HG03280 (cell line): ENCODE results near the gene ADCY3.
"Not testable (repeated sequence)": the region's sequence is repeated elsewhere in the genome, so short reads cannot be mapped to it uniquely, and the experiment has no call there.

Experiments
- ATAC-seq: cut with Tn5 transposase; IDR thresholded peaks from one replicate; pipeline ENCODE4 v1.9.1; 2021; ENCODE audit warnings: mild to moderate bottlenecking, moderate library complexity; ENCODE audit not compliant: unreplicated experiment

The ADCY3 gene

GRCh38 chr2:24819442-24820174, 100.4 kb downstream of the ADCY3 start:
- no peak for ATAC-seq

- ATAC-seq: no peak
These were observed 101.3 kb downstream of the ADCY3 start for GRCh38 chr2:24818721-24819167.

DNA sequence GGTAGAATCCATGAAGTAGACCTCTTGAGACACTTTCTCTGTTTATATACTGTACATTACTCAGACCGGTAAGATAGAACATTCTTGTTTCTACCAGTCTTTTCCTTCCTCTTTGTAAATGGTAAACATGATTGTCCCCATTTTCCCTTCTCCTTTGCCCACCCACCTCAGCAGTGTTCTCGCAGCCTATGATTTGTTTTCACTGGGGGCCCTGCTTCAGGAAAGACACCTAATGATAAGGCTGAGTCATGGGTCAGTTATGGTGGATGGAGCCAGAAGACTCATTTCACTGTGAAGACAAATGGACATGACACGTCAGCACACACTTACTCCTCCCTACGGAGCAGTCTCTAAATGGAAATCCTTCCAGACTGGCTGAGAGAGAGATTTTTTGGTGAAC, 103.2 kb downstream of the ADCY3 start:
- no peak for ATAC-seq

DNA sequence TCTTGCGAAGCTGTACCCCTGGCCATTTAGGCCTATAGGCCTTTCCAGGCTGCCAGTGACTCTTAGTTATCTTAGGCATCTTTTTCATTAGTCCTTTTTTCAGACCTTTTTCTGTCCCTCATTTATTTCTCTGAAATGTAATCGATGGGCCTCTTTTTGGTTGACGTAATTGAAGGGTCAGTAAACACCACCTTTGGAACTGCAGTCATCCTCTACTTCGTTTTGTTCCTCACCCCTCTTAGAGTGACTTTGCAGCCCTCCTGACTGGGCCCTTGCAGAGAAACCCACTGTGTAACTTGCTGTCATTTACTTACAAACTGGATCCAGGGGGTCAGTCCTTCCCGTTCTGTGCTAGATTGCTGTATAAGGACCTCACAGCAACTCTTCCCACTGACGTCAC, 103.6 kb downstream of the ADCY3 start:
- ATAC-seq: no peak

- no peak for ATAC-seq
These were observed 104.9 kb downstream of the ADCY3 start for GRCh38 chr2:24815171-24815570.

GRCh38 chr2:24814516-24814915, 105.5 kb downstream of the ADCY3 start:
- ATAC-seq: no peak

- ATAC-seq: no peak
These were observed 106.3 kb downstream of the ADCY3 start for GRCh38 chr2:24813691-24814137.

DNA sequence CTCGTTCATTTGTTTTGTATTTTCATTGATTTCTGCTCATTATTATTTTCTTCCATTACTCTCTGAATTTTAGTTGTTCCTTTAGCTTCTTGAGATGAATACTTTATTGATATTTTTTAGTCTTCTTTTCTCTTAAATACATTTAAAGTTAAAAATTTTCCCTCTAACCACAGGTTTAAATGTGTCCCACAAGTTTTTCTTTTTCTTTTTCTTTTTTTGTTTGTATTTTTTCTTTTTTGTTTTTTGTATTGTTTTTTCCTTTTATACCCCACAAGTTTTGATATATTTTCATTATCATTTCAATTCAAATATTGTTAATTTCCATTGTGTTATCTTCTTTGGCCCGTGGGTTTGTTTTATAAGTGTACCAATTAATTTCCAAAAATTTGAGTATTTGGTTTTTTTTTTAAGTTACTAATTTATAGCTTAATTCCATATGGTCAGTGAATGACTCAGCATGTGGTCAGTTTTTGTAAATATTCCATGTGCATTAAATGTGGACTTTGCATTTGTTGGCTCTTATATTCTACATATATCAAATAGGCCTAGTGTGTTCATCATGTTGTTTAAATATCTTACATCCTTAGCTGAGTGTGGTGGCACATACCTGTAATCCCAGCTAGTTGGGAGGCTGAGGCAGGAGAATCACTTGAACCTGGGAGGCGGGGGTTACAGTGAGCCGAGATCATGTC, 110.6 kb downstream of the ADCY3 start:
- ATAC-seq: no peak

- ATAC-seq: no peak
These were observed 113.4 kb downstream of the ADCY3 start for GRCh38 chr2:24806661-24807036.

DNA sequence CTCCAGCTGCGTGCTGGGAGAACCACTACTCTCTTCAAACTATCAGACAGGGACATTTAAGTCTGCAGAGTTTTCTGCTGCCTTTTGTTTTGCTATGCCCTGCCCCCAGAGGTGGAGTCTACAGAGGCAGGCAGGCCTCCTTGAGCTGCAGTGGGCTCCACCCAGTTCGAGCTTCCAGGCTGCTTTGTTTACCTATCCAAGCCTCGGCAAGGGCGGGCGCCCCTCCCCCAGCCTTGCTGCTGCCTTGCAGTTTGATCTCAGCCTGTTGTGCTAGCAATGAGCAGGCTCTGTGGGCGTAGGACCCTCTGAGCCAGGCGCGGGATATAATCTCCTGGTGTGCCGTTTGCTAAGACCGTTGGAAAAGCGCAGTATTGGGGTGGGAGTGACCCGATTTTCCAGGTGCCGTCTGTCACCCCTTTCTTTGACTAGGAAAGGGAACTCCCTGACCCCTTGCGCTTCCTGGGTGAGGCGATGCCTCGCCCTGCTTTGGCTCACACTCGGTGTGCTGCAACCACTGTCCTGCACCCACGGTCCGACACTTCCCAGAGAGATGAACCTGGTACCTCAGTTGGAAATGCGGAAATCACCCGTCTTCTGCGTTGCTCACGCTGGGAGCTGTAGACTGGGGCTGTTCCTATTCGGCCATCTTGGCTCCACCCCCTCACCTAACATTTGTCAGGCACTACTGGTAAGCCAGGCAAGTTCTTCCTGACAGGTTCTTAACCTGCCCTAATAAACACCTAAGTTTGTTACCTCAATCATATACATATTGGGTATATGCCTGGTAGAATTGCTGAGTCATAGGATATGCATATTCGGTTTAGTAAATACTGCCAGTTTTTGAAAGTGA, 114.0 kb downstream of the ADCY3 start:
- ATAC-seq: not testable (repeated sequence)

DNA sequence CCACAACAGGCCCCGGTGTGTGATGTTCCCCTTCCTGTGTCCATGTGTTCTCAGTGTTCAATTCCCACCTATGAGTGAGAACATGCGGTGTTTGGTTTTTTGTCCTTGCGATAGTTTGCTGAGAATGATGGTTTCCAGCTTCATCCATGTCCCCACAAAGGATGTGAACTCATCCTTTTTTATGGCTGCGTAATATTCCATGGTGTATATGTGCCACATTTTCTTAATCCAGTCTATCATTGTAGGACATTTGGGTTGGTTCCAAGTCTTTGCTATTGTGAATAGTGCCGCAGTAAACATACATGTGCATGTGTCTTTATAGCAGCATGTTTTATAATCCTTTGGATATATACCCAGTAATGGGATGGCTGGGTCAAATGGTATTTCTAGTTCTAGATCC, 119.5 kb downstream of the ADCY3 start:
- ATAC-seq: not testable (repeated sequence)

- ATAC-seq: no peak
These were observed 122.4 kb downstream of the ADCY3 start for GRCh38 chr2:24797644-24798043.

DNA sequence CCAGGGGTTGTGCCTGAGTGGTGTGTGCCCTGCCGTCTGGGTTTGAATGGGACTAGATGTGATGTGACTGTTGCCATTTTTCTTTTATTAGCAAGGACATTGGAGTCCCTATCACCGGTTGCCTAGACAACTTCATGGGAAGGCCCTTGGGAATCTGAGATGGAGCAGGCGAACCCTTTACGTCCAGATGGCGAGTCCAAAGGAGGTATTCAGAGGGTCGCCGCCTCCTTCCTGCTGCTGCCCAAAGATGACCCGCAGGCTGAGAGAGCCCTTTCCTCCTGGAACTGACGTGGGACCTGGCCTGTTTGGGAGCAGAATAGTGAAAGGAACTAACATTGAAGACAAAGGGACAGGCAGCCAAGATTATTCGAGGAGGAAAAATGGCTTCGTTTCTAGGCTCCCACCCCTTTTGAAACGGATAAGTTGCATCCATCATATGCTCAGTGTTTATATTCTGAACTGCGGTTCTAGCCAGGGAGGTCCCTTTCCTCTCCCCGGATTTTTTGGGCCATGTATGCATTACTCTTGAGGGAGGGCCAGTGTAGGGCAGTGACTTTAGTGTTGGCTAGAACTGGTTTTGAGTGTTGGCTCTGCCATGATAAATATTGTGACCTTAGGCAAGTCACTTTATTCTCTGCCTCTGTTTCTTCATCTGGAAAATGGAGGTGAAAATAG, 126.1 kb downstream of the ADCY3 start:
- no peak for ATAC-seq

- ATAC-seq: peak; percentile 95
These were observed 126.9 kb downstream of the ADCY3 start, which contains the start of the genes CENPO and PTRHD1 for GRCh38 chr2:24792874-24793760. Gene CENPO, plus strand, starts transcription at chr2:24793425. Its CDS starts 495 bp downstream, at chr2:24793920. Gene PTRHD1, minus strand, starts transcription at chr2:24793391. Its CDS starts 14 bp downstream, at chr2:24793377.

DNA sequence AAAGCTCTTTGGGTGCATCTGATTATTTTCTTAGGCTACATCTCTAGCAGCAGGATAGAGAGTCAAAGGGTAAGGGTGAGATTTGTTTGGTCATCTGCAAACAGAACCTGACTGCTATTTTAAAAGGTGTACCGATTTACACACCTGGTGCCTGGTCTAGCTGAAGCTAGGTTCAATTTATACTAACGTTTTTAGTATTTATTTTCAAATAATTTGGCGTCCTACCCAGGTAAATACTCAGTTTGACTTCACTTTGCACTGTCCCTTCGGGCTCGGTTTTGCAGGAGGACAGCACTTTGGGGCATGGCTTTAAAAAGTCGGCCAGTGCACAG, 127.5 kb downstream of the ADCY3 start:
- ATAC-seq: no peak

DNA sequence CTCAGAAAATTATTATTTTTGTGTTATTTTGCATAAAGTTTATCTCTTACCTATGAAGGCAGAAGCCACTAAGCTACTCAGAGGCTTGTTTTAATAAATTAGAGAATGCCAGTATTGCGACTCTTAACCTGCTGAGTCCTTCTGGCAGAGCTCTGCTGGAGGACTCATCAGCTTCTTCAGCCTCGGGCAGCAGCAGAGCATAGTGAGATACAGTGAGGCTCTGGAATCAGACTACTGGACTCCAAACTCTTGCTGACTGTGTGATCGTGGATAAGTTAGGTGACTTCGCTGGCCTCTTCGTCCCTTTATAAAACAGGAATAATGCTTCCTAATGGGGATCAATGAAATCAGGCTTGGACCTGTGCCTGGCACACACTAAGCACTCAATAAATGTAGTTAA, 128.6 kb downstream of the ADCY3 start:
- no peak for ATAC-seq

DNA sequence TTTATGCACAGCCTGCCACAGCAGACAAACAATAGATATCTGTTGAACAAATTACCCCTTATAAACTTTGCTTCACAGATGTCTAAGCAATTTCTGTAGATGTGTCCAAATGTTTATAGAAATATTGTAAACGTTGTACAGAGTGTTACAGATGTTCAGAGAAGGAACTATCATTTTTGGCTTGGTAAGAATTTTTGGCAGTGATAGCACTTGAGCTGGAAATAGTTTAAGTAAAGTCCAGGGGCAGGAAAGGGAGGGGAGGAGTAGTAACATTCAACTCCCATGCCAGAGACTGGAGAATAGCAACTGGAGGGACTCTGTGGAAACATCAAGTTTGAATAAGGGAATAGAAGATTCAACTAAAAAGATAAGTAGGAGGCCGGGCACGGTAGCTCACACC, 131.2 kb downstream of the ADCY3 start:
- ATAC-seq: no peak

DNA sequence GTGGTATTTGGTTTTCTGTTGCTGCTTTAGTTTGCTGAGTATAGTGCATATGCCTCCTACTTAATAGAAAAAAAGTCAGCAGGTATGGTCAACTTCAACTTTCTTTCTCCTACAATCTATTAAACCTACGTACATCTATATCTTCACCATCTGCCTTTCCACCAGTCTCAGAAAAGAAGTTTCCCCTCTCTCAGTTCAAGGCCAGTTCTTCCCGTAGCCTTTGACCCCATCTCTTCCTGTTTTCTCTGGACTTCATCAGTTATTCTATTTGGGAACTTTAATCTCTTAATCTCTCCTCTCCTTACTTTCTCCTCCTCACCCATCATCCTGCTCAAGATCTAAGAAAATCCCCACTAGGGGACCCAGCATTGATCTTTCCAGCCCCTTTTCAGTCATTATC, 132.5 kb downstream of the ADCY3 start:
- no peak for ATAC-seq

DNA sequence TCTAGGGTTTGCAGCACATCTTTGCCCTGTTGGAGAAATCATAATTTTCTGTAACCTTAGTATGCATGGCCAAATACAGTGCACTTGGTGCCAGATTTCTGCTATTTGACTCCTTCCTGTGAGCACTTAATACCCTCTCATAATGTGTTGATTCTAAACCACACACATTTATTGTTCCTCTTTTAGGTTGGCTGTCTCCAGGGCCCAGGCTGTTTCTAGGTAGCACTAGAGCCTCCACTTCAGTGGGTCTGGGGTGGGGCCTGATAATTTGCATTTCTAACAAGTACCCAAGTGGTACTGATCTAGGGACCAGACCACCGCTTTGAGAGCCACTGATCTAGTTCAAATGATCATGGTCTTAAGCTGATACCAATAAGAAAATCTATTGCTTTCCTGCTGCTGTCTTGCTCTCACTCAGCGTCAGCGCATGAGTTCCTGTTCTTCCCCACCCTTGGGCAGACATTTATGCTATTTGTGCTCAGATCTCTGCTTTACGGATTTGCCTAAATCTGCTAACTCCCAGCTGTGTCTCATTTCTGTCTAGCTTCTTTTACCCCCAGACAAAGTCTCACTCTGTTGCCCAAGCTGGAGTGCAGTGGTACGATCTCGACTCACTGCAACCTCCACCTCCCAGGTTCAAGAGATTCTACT, 134.2 kb downstream of the ADCY3 start:
- peak; percentile 64 for ATAC-seq
